Hematopoietic multipotent progenitor cell treated with erythropoietin and hydrocortisone succinate and interleukin-3 and kit ligand, for 6 days (in vitro differentiated cells): ENCODE data around the gene IL3RA.
"Not testable (repeated sequence)": the region's sequence is repeated elsewhere in the genome, so short reads cannot be mapped to it uniquely, and the experiment has no call there.

Experiments used
- DNase-seq: peaks from one replicate; pipeline ENCODE4 v3.0.0-alpha.2; 2015

IL3RA gene

DNA sequence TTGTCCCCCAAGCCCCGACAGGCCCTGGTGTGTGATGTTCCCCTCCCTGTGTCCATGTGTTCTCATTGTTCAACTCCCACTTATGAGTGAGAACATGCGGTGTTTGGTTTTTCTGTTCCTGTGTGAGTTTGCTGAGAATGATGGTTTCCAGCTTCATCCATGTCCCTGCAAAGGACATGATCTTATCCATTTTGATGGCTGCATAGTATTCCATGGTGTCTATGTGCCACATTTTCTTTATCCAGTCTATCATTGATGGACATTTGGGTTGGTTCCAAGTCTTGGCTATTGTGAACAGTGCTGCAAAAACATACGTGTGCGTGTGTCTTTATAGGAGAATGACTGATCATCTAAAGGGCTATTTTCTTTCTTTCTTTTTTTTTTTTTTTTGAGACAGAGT, 4.2 kb upstream of the IL3RA start:
- not testable (repeated sequence) for DNase-seq

DNA sequence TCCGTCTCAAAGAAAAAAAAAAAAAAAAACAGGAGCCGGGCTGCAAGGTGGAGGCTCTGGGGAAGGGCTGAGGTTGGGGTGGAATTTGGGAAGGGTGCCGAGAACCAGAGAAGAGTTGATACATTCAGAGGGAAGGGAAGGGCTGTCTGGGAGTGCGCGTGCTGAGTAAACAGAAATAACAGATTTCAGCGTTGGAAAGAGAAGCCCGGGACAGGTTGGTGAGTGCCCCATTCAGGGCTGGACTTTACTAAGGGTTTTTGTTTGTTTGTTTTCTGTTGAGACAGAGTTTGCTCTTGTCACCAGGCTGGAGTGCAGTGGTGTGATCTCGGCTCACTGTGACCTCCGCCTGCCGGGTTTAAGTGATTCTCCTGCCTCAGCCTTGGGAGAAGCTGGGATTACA, 1.7 kb upstream of the IL3RA start:
- DNase-seq, result no peak

DNA sequence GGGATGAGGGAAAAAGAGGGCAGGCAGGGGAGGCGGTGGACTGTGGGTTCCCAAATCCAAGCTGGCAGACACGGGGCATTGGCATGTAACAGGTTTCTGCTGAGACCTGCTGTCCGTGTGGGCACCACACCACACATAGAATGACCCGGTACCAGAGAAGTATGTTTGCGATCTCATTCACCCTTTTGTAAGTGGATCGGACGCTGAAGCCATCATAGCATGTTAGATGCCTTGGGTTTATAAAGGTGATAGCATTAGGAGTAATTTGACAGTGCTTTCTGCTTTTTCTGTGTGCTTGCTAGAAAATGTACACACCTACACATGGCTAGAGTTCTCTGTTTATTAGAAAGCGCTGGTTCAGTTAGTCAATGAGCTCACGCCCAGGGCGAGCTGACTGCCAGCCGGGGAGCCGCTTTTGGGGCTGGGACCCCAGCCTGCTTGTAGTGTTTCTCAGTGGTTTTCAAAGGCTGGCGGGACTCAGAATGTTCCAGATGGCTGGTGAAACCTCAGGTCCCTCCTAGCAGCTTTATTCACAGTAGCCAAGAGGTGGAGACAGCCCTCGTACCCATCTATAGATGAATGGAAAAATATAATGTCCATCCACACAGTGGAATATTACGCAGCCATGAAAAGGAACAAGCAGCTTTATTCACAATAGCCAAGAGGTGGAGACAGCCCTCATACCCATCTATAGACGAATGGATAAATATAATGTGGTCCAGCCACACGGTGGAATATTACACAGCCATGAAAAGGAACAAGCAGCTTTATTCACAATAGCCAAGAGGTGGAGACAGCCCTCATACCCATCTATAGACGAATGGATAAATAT, 579 bp downstream of the IL3RA start:
- peak; percentile 36 for DNase-seq

- no peak for DNase-seq
Measured at GRCh38 chrX:1341545-1342184, 5.1 kb downstream of the IL3RA start.

- not testable (repeated sequence) for DNase-seq
Measured at GRCh38 chrX:1349606-1350005, 13.0 kb downstream of the IL3RA start.

DNA sequence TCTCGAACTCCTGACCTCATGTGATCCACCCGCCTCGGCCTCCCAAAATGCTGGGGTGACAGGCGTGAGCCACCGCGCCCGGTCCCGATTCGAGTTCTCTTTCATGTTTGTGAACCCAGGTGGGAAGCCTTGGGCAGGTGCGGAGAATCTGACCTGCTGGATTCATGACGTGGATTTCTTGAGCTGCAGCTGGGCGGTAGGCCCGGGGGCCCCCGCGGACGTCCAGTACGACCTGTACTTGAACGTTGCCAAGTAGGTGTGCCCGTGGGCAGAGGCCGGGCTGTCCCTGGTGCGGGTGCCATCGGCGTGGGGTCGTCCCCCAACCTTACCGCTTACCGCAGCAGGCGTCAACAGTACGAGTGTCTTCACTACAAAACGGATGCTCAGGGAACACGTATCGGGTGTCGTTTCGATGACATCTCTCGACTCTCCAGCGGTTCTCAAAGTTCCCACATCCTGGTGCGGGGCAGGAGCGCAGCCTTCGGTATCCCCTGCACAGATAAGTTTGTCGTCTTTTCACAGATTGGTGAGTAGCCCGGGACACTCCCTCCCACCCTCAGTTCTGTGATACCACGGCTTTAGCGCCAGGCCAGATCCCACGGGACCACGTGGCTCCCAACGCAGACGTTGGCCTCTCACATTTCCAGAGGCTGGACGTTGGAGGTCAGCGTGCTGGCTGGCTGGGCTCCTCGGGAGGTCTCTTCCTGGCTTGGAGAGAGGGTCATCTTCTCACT, 15.6 kb downstream of the IL3RA start:
- no peak for DNase-seq

- no peak for DNase-seq
Measured at GRCh38 chrX:1354036-1355019, 17.7 kb downstream of the IL3RA start.

DNA sequence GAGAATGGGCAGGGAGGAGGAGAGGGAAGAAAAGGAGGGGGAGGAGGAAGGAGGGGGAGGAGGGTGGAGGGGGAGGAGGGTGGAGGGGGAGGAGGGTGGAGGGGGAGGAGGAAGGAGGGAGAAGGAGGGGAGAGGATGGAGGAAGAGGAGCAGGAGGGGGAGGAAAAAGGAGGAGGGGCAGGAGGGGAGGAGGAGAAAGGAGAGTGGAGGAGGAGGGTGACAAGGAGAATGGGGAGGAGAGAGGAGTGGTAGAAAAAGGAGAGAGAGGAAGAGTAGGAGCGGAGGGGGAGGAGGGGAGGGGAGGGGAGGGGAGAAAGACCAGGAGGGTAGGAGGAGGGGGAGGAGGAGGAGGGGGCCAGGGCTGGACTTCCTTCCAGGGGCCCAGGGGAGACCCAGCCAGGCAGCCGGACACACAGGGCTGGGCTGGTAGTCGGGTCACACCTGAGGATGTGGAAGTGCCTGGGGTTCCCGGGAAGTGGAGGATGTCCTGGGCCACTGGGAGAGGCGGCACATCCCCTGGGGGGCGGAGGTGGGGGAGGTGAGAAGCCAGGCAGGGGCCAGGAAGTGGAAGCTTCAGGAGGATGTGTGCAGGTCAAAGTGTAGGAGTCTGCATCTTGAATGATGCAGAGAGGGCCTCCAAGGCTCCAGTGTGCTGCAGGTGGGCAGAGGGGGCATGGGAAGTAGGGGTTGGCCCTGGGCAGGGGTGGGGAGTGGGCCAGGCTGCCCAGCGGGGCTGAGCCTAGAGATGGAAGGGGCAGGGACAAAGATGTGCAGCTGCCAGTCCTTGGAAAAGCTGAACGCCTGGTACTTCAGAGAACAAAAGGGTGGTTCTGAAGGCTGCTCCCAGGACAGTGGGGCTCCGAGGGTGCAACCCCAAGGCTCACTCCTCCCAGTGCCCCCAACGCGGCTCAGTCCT, 18.8 kb downstream of the IL3RA start:
- DNase-seq, result no peak

DNA sequence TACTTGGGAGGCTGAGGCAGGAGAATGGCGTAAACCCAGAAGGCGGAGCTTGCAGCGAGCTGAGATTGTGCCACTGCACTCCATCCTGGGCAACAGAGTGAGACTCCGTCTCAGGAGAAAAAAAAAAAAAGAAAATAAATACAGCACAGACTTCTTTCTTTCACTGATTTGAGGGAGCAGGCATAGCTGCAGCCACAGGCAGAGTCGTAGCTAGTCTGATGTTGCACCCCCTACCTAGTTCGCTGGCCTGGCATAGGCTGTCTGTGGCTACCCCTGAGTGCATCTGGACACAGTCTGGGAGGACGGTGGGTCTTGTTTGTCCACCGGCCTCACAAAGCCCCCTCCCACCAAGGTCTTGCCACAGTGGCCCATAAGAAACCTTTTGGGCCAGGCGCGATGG, 21.4 kb downstream of the IL3RA start:
- no peak for DNase-seq

DNA sequence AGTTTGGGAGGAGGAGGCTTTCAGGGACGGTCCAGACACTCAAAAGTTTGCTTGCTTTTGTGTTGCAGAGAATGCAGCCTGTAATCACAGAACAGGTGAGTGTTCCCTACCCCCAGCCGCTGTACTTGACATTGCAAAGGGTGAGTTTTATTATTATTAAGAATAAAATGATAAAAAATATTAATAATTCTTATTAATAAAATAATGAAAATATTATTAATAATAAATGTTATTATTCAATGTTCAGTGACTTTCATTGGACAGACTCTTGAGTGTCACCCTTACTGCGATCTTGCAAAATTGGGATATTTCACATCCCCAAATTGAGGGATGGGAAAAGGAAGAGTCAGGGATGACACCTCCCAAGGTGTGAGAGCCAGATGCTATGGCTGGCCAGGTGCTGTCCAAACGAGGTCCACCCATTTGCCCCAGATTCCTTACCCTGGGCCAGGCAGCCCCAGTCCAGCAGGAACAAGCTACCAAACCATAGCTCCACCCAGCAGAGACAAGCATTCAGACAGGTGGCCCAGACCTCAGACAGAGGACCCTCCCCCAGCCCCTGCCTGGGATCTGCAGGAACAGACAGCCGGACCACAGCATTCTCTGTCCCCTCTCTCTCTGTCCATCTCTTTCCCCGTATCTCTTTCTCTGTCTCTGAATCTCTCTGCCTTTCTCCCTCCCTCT, 22.4 kb downstream of the IL3RA start:
- DNase-seq, result no peak

GRCh38 chrX:1359477-1359873, 22.9 kb downstream of the IL3RA start:
- no peak for DNase-seq

DNA sequence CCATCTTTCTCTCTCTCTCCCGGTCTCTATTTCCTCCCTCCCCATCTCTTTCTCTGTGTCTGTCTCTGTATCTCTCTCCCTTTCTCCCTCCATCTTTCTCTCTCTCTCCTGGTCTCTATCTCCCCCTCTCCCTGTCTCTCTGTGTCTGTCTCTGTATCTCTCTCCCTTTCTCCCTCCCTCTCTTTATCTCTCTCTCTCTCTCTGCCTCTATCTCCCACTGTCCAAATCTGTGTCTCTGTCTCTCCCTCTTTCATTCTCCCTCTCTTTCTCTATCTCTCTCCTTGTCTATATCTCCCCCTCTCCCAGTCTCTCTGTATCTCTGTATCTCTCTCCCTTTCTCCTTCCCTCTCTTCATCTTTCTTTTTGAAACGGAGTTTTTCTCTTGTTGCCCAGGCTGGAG, 23.6 kb downstream of the IL3RA start:
- DNase-seq, result no peak

DNA sequence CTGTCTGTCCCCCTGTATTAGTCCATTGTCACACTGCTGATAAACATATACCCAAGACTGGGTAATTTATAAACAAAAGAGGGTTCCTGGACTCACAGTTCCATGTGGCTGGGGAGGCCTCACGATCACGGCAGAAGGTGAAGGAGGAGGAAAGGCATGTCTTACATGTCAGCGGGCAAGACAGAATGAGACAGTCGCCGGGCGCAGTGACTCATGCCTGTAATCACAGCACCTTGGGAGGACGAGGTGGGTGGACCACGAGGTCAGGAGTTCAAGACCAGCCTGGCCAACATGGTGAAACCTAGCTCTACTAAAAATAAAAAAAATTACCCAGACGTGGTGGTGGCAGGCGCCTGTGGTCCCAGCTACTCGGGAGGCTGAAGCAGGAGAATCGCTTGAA, 24.7 kb downstream of the IL3RA start:
- no peak for DNase-seq

GRCh38 chrX:1361910-1362309, 25.3 kb downstream of the IL3RA start:
- no peak for DNase-seq

DNA sequence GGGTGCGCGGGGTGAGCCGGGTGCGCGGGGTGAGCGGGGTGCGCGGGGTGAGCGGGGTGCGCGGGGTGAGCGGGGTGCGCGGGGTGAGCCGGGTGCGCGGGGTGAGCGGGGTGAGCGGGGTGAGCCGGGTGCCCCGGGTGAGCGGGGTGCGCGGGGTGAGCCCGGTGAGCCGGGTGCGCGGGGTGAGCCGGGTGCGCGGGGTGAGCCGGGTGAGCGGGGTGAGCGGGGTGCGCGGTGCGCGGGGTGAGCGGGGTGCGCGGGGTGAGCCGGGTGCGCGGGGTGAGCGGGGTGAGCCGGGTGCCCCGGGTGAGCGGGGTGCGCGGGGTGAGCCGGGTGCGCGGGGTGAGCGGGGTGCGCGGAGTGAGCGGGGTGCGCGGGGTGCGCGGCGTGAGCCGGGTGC, 29.8 kb downstream of the IL3RA start:
- not testable (repeated sequence) for DNase-seq

DNA sequence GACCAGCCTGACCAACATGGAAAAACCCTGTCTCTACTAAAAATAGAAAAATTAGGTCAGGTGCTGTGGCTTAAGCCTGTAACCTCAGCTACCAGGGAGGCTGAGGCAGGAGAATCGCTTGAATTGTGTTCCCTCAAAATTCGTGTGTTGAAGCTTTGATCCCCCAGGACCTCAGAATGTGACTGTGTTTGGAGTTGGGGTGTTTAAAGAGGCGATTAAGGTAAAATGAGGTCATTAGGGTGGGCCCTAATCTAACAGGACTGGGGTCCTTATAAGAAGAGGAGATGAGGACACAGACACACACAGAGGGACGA, 31.8 kb downstream of the IL3RA start:
- DNase-seq, result no peak

GRCh38 chrX:1378306-1378759, 41.7 kb downstream of the IL3RA start:
- DNase-seq, result no peak

DNA sequence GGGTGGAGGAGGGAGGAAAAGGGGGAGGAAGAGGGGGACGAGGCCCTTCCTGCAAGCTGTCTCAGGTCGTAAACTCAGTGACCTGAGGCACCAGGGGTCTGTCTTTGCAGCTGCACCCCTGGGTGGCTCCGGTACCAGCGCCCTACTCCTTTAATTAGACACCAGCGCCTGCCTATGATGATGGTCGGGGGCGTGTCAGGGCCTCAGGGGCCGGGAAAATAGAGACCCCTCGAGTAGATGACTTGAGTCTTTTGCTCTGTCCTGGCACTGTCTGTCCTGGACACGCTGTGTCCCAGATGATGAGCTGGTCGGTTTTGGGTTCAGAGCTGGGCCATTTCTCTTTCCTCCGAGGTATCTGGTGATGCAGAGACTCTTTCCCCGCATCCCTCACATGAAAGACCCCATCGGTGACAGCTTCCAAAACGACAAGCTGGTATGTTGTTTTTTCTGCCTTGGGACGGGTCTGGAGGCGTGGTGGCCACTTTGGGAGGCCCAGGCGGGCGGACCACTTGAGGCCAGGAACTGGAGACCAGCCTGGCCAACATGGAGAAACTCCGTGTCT, 44.2 kb downstream of the IL3RA start:
- DNase-seq, result peak; percentile 28

DNA sequence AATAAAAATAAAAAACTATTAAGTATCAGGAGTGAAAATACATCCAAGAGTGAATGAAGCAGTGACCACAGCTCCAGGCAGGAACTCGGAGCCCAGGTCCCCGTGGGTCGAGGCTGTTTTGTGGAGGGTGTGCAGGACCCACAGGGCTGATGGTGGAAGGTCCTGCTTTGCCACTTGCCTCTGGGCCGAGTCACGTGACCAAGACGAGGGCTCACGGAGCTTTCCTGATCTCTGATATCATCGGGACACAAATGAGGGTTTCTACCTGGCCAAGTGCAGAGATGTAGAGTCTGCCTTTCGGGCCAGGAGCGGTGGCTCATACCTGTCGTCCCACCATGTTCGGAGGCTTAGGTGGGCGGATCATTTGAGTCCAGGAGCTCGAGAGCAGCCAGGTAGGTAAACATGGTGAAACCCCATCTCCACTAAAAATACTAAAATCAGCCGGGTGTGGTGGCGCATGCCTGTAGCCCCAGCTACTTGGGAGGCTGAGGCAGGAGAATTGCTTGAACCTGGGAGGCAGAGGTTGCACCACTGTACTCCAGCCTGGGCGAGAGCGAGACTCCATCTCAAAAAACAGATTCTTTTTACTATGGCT, 48.2 kb downstream of the IL3RA start:
- no peak for DNase-seq
